ENCODE measurements around the gene LLPH. TPM values are rescaled to one million over a fixed set of nuclear protein-coding genes. Genes with fewer than 3 reads are reported as not detected.
A peak's percentile ranks its signal among the peaks of the same experiment; 100 is the strongest.

LLPH gene
- total RNA-seq, 1 experiment from 2014 or later, result 32.3 TPM

DNA sequence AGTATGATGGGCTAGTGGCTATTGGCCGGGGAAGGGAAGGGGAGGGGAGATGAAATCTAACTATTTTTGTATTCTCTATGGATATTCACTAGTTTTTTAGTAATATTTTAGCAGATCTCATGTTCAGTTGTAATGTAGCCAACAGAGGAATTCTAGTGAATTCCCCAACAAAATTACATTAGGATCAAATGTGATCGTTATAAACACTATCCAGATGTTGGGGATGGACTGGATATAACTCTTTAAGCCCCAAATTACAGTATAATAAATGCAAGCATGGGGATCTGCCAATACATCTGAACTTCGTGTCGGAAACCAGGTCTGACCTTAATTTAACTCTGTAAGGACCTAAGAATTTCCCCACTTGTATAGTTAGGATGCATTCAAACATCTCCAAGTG is 21.5 kb downstream of the LLPH start:
- Mint-ChIP-seq H3K27me3 (ENCODE audit: insufficient read depth, unreplicated experiment) (no peaks in the 10 kb centered on the region), H3K4me3 (ENCODE audit: unreplicated experiment) (no peak overlapping the region), H3K4me1 (ENCODE audit: low read depth, unreplicated experiment) (peaks cover 15% of the 10 kb centered on the region), H3K27ac (ENCODE audit: unreplicated experiment) (no peak overlapping the region), H3K36me3 (ENCODE audit: insufficient read depth, unreplicated experiment) (no peaks in the 10 kb centered on the region), H3K9me3 (ENCODE audit: unreplicated experiment) (no peaks in the 10 kb centered on the region)
- no peaks in the 10 kb centered on the region for H3K36me3 ChIP-seq (ENCODE audit: control insufficient read depth, insufficient read depth, low read length)
- no peaks in the 10 kb centered on the region for H3K27me3 ChIP-seq (replicated peaks; ENCODE audit: control insufficient read depth, insufficient read depth, low read length)
- ChIA-PET POLR2A (no interaction called here), CTCF (no interaction called here)
- no TSS peak for BruUV-seq (replicated peaks)
- DNase-seq, result no peak
- TF ChIP-seq, protein P1, sequence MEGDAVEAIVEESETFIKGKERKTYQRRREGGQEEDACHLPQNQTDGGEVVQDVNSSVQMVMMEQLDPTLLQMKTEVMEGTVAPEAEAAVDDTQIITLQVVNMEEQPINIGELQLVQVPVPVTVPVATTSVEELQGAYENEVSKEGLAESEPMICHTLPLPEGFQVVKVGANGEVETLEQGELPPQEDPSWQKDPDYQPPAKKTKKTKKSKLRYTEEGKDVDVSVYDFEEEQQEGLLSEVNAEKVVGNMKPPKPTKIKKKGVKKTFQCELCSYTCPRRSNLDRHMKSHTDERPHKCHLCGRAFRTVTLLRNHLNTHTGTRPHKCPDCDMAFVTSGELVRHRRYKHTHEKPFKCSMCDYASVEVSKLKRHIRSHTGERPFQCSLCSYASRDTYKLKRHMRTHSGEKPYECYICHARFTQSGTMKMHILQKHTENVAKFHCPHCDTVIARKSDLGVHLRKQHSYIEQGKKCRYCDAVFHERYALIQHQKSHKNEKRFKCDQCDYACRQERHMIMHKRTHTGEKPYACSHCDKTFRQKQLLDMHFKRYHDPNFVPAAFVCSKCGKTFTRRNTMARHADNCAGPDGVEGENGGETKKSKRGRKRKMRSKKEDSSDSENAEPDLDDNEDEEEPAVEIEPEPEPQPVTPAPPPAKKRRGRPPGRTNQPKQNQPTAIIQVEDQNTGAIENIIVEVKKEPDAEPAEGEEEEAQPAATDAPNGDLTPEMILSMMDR (IDR thresholded peaks at IDR 0.05; ENCODE audit: insufficient read depth in 1 of 2, low read depth in 1 of 2, low read length in 1 of 2, severe bottlenecking in 1 of 2, unreplicated experiment in 1 of 2), result no peak
- no peak overlapping the region for H3K4me3 ChIP-seq (ENCODE audit: low read depth, low read length)
- H3K4me1 ChIP-seq, result 0 out of 2 replicates have a peak, but pooled peaks cover 7% of the 10 kb centered on the region
- intact Hi-C loops (cut with micrococcal nuclease; ENCODE audit: unreplicated experiment), result loop anchor here (5.0 to 10.0 kb wide), 3 partner anchors 504 to 634 kb away; no protein-coding TSS in a partner anchor
- H3K9me3 ChIP-seq, result no peaks in the 10 kb centered on the region

DNA sequence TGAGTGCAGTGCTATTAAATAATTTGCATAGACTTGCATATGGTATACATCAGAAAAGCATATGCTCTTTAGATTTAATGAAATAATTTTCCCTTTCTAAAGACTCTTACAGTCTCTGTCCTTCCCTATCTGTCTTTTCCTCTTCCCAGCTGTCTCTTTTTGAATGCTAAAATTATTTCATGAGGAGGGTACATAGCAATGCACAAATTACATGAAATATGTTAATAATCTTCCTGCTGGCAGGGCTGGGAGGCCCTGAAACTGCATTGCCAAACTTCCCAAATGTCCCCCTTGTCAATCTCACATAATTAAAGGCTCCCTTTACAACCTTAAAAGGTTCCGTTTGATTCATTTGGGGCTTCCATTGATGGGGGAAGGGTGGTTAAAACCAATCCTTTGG is 22.2 kb downstream of the LLPH start:
- Histone ChIP-seq H3K36me3 (ENCODE audit: control insufficient read depth, insufficient read depth, low read length) (no peaks in the 10 kb centered on the region), H3K4me3 (ENCODE audit: low read depth, low read length) (no peak overlapping the region), H3K27me3 (replicated peaks; ENCODE audit: control insufficient read depth, insufficient read depth, low read length) (no peaks in the 10 kb centered on the region), H3K9me3 (no peaks in the 10 kb centered on the region), H3K4me1 (peaks cover 7% of the 10 kb centered on the region; the same call in 1 of the 2 replicates)
- ChIA-PET CTCF (no interaction called here), POLR2A (no interaction called here)
- Mint-ChIP-seq H3K27ac (ENCODE audit: unreplicated experiment) (no peak overlapping the region), H3K4me1 (ENCODE audit: low read depth, unreplicated experiment) (peaks cover 15% of the 10 kb centered on the region), H3K4me3 (ENCODE audit: unreplicated experiment) (no peak overlapping the region), H3K27me3 (ENCODE audit: insufficient read depth, unreplicated experiment) (no peaks in the 10 kb centered on the region), H3K9me3 (ENCODE audit: unreplicated experiment) (no peaks in the 10 kb centered on the region), H3K36me3 (ENCODE audit: insufficient read depth, unreplicated experiment) (no peaks in the 10 kb centered on the region)
- BruUV-seq (replicated peaks), result no TSS peak
- DNase-seq, result no peak
- TF ChIP-seq, protein P1 (IDR thresholded peaks at IDR 0.05; ENCODE audit: insufficient read depth in 1 of 2, low read depth in 1 of 2, low read length in 1 of 2, severe bottlenecking in 1 of 2, unreplicated experiment in 1 of 2), result no peak
- intact Hi-C loops (cut with micrococcal nuclease; ENCODE audit: unreplicated experiment), result loop anchor here (5.0 to 10.0 kb wide), 3 partner anchors 504 to 634 kb away; no protein-coding TSS in a partner anchor

DNA sequence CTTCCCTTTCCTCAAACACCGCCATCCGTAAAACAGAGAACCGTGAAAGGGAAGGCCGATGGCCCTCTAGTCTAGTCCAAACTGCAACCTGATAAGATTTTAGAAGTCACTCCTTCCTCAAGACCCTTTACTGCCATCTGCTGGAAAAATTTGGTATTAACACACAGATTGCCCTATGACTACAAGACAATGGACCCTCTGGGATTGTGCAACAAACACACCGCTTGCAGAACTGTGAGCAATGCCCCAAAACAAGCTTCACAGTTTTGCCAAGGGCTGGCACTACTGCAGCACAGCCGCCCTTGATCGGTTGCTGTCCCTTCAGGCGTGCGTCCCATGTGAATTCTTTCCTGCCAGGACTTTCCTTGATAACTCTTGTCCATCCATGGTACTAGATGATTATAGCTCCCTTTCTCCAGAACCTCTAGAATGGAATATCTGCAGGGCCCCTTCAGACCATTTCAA is 23.1 kb downstream of the LLPH start:
- no peaks in the 10 kb centered on the region for H3K36me3 Mint-ChIP-seq (ENCODE audit: insufficient read depth, unreplicated experiment)
- H3K27me3 Mint-ChIP-seq (ENCODE audit: insufficient read depth, unreplicated experiment), result no peaks in the 10 kb centered on the region
- Histone ChIP-seq H3K4me1 (peaks cover 7% of the 10 kb centered on the region; the same call in 1 of the 2 replicates), H3K4me3 (ENCODE audit: low read depth, low read length) (no peak overlapping the region), H3K36me3 (ENCODE audit: control insufficient read depth, insufficient read depth, low read length) (no peaks in the 10 kb centered on the region), H3K9me3 (no peaks in the 10 kb centered on the region), H3K27me3 (replicated peaks; ENCODE audit: control insufficient read depth, insufficient read depth, low read length) (no peaks in the 10 kb centered on the region)
- no peak overlapping the region for H3K27ac Mint-ChIP-seq (ENCODE audit: unreplicated experiment)
- peaks cover 5% of the 10 kb centered on the region for H3K9me3 Mint-ChIP-seq (ENCODE audit: unreplicated experiment)
- H3K4me1 Mint-ChIP-seq (ENCODE audit: low read depth, unreplicated experiment), result peaks cover 15% of the 10 kb centered on the region
- intact Hi-C loops (cut with micrococcal nuclease; ENCODE audit: unreplicated experiment), result loop anchor here (1.0 to 10.0 kb wide), 6 partner anchors 20 to 801 kb away; no protein-coding TSS in a partner anchor
- H3K4me3 Mint-ChIP-seq (ENCODE audit: unreplicated experiment), result peak overlapping the region; percentile 47
- POLR2A ChIA-PET, result no interaction called here
- TF ChIP-seq, protein P1 (IDR thresholded peaks at IDR 0.05; ENCODE audit: insufficient read depth in 1 of 2, low read depth in 1 of 2, low read length in 1 of 2, severe bottlenecking in 1 of 2, unreplicated experiment in 1 of 2), result peak; percentile 61 to 80
- BruUV-seq (replicated peaks), result no TSS peak
- peak; percentile 79 to 92 for DNase-seq
- CTCF ChIA-PET, result interaction anchor here (0.7 to 2.0 kb wide), 4 partner anchors 21 to 551 kb away, joined by 3 to 4 read pairs (median 4); partner anchors contain the start of gene LLPH
